Amniotic epithelial cell (primary cell): ENCODE results near the gene GNB4.
A peak's percentile ranks its signal among the peaks of the same experiment; 100 is the strongest.

Source experiments
- DNase-seq: peaks from one replicate; pipeline ENCODE4 v3.0.0-alpha.2; 2010; ENCODE audit warnings: low read depth

Gene GNB4

DNA sequence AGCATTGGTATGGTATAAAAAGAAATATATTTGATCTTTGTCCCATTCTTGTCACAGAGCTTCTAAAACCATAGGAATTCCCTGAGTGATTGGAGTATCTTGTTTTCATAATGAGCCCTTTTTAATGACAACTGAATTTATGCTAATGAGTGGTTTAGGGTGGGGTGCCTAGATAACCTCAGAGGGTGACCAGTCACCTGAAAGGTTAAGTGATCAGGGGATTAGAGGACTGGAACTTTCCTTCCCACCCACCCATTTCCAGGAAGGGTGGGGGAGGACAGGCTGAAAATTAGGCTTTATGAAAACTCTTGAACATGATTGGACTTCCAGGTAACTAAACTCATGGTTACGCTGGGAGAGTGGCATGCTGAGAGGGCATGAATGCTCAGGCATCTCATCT, 95.3 kb downstream of the GNB4 start:
- DNase-seq: no peak

DNA sequence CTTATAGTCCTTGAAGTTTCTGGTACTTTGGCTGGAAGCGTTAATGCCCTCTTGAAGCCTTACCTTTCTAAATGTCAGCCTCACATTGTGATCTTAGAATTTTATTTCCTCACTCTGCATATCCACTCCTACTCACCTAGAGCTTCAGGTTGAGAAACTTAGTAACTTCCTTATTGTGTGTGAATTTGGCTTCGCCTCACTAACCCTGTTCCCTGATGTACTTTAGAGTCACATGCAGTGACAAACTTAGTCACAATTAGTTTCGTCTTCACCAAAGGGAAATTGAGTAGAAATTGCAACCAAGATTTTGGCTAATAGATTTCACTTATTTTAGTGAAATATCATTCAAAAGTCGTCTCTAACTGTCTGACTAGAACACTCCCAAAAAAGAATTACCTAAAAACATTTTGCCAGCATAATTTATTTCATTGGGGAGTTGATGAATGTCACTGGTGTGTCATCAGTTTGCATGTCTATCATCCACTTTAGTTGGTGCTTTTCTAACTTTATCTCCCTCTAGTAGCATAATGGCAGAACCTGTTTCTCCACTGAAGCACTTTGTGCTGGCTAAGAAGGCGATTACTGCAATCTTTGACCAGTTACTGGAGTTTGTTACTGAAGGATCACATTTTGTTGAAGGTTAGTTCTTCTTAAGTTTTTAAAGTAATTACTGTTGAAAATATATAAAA, 102.8 kb downstream of the GNB4 start:
- DNase-seq: no peak

DNA sequence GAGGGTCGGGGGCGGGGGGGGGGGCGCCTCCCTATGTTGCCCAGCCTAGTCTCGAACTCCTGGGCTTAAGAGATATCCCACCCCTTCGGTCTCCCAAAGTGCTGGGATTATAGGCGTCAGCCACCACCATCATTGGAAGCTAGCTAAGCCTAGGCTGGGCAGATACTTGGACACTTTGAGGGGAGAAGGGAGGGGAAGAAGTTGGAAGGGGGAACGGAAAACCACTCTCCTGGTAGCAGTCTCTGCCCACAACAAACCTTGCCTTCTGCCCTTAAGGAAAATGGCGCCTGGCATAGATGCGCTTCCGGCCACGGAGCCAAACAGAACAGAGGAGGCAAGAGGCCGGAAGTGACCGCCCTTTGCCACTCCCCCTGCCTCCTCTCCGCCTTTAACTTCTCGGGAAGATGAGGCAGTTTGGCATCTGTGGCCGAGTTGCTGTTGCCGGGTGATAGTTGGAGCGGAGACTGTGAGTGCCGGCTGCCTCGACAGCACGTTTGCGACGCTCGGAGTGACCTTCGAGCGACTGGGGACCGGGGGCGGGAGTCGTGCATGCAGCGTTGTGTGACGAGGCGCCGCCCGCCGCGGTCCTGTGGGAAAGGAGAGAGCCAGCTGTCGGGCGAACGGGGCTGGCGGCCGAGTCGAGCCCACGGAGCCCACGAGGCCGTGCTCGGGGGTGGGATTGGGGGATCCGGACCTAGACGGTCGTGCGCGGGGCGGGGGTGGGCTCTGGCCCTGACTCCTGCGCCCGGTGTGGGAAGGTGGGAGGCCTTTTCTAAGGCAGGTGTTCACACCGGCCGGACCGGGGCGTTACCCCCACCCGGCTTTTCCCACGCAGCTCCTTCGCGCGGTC, 103.7 kb downstream of the GNB4 start, which contains the start of gene MFN1:
Gene MFN1 (plus strand): TSS at position 365 of the 850 bp plus-strand sequence. CDS start 1,143 bp downstream, outside the sequence.
- DNase-seq: peak; percentile 96
